Glutamatergic neuron (in vitro differentiated cells): ENCODE data around the gene PDE6A. TPM values are rescaled to one million over a fixed set of nuclear protein-coding genes. Genes with fewer than 3 reads are reported as not detected.

Experiments used
- DNase-seq: peaks from one replicate; pipeline ENCODE4 v3.0.0; 2022
- H3K27ac Mint-ChIP-seq: one replicate; pipeline ENCODE4 v1.8.0; 2020; ENCODE audit warnings: mild to moderate bottlenecking, mixed read lengths, inconsistent platforms; ENCODE audit not compliant: unreplicated experiment
- H3K27me3 Mint-ChIP-seq: one replicate; pipeline ENCODE4 v1.8.0; 2020; ENCODE audit warnings: mild to moderate bottlenecking, moderate library complexity, mixed read lengths, inconsistent platforms; ENCODE audit not compliant: unreplicated experiment
- H3K36me3 Mint-ChIP-seq: one replicate; pipeline ENCODE4 v1.8.0; 2020; ENCODE audit warnings: mild to moderate bottlenecking, mixed read lengths, inconsistent platforms; ENCODE audit not compliant: unreplicated experiment
- H3K4me1 Mint-ChIP-seq: one replicate; pipeline ENCODE4 v1.8.0; 2020; ENCODE audit warnings: mild to moderate bottlenecking, low read depth, mixed read lengths, inconsistent platforms; ENCODE audit not compliant: unreplicated experiment
- H3K4me3 Mint-ChIP-seq: one replicate; pipeline ENCODE4 v1.8.0; 2020; ENCODE audit warnings: mild to moderate bottlenecking, mixed read lengths, inconsistent platforms; ENCODE audit not compliant: unreplicated experiment
- H3K9me3 Mint-ChIP-seq: one replicate; pipeline ENCODE4 v1.8.0; 2020; ENCODE audit warnings: mild to moderate bottlenecking, moderate library complexity, mixed read lengths, inconsistent platforms; ENCODE audit not compliant: unreplicated experiment
- CTCF ChIP-seq: fragments of 200-600 bp; sonication (generic); IDR thresholded peaks from one replicate; pipeline ENCODE4 v1.5.0; 2021; ENCODE audit not compliant: partially characterized antibody, unreplicated experiment
- total RNA-seq: library from RNA; stranded (reverse); fragmentation: NEBNext Ultra II Directional; extraction: Animal tissue kit (Norgen Biotek cat#: 25700); gene quantifications from one replicate; pipeline ENCODE4 v1.2.1, GENCODE V29; 2021; ENCODE audit not compliant: unreplicated experiment

The PDE6A gene
- total RNA-seq, 1 donor from 2014 or later: not detected

GRCh38 chr5:149963729-149964128 lies 19.1 kb upstream of the PDE6A start:
- Mint-ChIP-seq H3K4me3 (no peak overlapping the region), H3K9me3 (peaks cover 10% of the 10 kb centered on the region), H3K36me3 (no peaks in the 10 kb centered on the region), H3K4me1 (peaks cover 9% of the 10 kb centered on the region), H3K27ac (no peak overlapping the region), H3K27me3 (peaks cover 9% of the 10 kb centered on the region)
- DNase-seq: no peak
- no peak for TF ChIP-seq CTCF

GRCh38 chr5:149962601-149963300 lies 18.2 kb upstream of the PDE6A start:
- Mint-ChIP-seq H3K4me1 (peaks cover 9% of the 10 kb centered on the region), H3K4me3 (no peak overlapping the region), H3K9me3 (peaks cover 10% of the 10 kb centered on the region), H3K27me3 (peaks cover 9% of the 10 kb centered on the region), H3K36me3 (no peaks in the 10 kb centered on the region), H3K27ac (no peak overlapping the region)
- no peak for DNase-seq
- TF ChIP-seq CTCF: no peak

GRCh38 chr5:149961957-149962409 lies 17.4 kb upstream of the PDE6A start:
- H3K27me3 Mint-ChIP-seq: peaks cover 9% of the 10 kb centered on the region

GRCh38 chr5:149961186-149961685 lies 16.6 kb upstream of the PDE6A start:
- TF ChIP-seq CTCF: no peak
- peak overlapping the region; percentile 29 for H3K27ac Mint-ChIP-seq
- H3K4me3 Mint-ChIP-seq: peak overlapping the region; percentile 93
- peaks cover 10% of the 10 kb centered on the region for H3K9me3 Mint-ChIP-seq
- peaks cover 9% of the 10 kb centered on the region for H3K27me3 Mint-ChIP-seq
- DNase-seq: no peak
- no peaks in the 10 kb centered on the region for H3K36me3 Mint-ChIP-seq
- peaks cover 9% of the 10 kb centered on the region for H3K4me1 Mint-ChIP-seq

More at GRCh38 chr5:149961957-149962409, 17.4 kb upstream of the PDE6A start:
- Mint-ChIP-seq H3K36me3 (no peaks in the 10 kb centered on the region), H3K4me1 (peaks cover 9% of the 10 kb centered on the region), H3K27ac (no peak overlapping the region), H3K9me3 (peaks cover 10% of the 10 kb centered on the region), H3K4me3 (peak overlapping the region; percentile 42)
- TF ChIP-seq CTCF: peak; percentile 40
- no peak for DNase-seq
